GM04504 (cell line): ENCODE results near the gene CITED2.

Experiments
- DNase-seq: peaks from one replicate; pipeline ENCODE4 v3.0.0-alpha.2; 2012; ENCODE audit warnings: low read depth

CITED2 gene

DNA sequence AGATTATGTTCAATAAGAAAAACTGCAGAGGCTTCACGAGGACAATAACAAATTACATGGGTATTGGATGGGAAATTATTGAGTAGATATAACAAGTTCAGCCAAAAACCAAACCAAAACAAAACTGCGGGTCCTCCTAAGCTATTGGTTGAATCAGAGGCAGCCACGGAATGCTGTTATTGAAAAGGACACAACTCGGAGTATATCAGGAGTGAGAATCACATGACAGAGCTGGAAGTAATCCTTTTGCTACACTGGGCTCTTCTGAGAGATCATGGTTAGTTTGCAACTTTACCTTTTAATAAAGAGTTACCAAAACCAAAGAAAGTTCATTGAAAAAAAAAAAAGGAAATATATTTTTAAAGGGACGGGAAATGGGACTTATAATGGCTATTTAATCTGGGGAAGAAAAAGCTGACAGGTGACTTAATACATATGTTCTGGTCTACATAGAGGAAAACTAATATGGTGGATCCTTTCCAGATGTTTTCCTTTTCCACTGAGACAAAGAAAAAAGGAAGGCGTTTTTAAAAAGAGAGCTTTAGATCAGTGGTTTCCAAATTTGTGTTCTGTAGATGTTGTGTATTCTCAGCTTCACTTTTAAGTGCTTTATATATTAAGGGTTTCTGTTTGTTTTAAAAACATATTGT lies 6.9 kb upstream of the CITED2 start:
- no peak for DNase-seq

GRCh38 chr6:139380611-139381010 lies 6.2 kb upstream of the CITED2 start:
- no peak for DNase-seq

- DNase-seq = no peak
Observed at GRCh38 chr6:139380168-139380567, 5.7 kb upstream of the CITED2 start.

- no peak for DNase-seq
Observed at GRCh38 chr6:139378882-139379341, 4.5 kb upstream of the CITED2 start.

GRCh38 chr6:139378226-139378625 lies 3.8 kb upstream of the CITED2 start:
- no peak for DNase-seq

GRCh38 chr6:139376604-139377218 lies 2.3 kb upstream of the CITED2 start:
- DNase-seq = peak; percentile 46

GRCh38 chr6:139376017-139376330 lies 1.5 kb upstream of the CITED2 start:
- DNase-seq = no peak

- DNase-seq = peak; percentile 99
Observed at GRCh38 chr6:139375226-139376016, 973 bp upstream of the CITED2 start.

DNA sequence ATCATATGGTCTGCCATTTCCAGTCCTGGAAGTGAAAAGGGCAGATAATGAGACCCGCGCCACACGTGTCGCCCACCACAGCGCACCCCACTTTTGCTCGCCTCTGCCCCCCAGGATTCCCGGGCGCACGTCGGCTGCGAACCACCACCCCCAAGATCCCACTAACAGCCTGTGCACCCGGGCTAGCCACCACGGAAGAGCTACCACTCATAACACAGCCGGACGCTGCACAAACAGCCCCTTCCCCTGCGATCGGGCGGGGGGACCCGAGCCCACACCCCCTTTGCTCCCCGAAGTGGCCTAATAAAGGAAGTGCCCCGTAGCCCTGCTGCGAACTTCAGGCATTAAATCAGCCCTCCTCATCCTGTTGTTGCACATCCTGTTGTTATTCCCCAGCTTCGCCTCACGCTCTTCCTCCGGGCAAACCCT lies 506 bp downstream of the CITED2 start:
- no peak for DNase-seq

- peak; percentile 26 for DNase-seq
Observed at GRCh38 chr6:139373154-139373927, 1.1 kb downstream of the CITED2 start.

- DNase-seq = no peak
Observed at GRCh38 chr6:139372326-139373153, 1.9 kb downstream of the CITED2 start.

DNA sequence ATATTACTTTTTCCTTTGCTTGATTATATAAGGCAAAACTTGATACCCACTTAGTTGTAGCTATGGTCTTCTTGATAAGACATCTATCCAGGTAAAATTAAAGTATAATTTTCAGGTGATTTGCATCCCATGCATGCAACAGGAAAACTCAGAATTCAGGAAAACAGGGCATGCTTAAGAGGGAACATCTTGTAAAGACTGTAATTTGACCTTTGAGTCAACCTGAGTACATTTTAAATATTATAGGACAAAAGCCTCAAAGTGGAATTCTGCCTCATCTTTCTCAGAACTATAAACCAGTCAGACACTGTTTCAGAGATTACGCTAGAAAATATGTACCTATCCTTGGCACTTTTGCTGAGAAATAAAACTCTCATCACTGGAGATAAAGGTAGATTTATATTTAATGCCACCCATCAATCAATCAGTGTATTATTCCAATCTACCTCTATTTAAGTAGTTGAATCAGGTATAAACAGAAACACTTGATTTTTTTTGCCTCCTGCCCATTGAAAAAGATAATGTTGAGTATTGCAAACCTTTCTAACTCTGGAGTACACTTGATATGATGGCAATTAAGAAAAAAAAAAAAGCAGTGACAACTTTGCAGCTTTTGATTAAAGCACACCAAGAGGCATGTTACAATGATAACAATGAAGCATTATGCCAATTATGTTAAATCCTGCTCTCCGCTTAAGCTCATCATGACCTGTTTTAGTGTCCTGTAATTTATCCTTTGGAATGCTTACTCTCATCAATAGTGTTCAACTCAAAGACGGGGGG lies 2.8 kb downstream of the CITED2 start:
- DNase-seq = peak; percentile 38

DNA sequence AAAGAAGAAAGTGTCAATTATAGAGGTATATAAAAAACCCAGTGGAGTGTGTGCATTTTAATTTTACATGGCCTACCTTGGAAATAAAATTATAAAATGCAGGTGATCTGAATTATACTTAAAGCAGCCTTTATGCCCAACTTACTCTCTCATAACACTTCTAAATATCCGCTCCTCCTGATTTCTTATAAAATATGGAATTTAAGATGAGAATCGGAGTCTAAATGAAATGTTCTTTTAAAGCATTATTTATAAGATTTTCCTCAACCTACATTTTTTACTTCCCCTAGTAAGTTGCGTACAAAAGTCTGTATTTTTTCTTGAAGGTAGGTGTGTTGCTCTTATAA lies 3.5 kb downstream of the CITED2 start:
- peak; percentile 40 for DNase-seq

GRCh38 chr6:139370283-139370998 lies 4.0 kb downstream of the CITED2 start:
- peak; percentile 83 for DNase-seq

- DNase-seq = peak; percentile 82
Observed at GRCh38 chr6:139369568-139370282, 4.7 kb downstream of the CITED2 start.

- peak; percentile 26 for DNase-seq
Observed at GRCh38 chr6:139369068-139369467, 5.4 kb downstream of the CITED2 start.

- no peak for DNase-seq
Observed at GRCh38 chr6:139368661-139369060, 5.8 kb downstream of the CITED2 start.

DNA sequence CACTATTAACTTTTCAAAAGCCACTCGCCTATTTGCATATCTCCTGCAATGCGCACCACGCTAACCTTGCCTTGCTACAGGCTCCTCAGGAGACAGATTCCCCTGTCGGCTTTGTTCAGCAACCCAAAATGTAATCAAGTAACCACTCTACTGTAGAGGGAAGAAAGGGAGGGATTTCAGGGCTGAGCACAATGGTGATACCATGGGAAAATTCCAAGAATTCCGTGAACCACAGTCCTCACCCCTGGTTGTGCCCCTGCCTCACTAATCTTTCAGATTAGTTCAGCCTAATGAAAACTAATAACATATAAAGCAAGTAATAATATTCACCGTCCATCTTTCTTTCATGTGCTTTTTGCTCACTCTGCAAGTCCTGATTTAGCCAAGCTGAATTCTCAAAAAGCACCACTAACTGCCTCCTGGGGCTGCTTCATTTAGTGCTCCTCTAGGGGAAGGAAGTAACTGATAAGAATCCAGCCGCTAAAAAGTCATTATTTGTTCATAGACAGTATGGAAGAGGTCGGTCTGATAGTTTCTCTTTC lies 6.6 kb downstream of the CITED2 start:
- no peak for DNase-seq

GRCh38 chr6:139364982-139365379 lies 9.5 kb downstream of the CITED2 start:
- DNase-seq = no peak
